Ovary (tissue), 9 donors: ENCODE data around the gene LGALSL. TPM values are rescaled to one million over a fixed set of nuclear protein-coding genes. Genes with fewer than 3 reads are reported as not detected.

Experiments
- DNase-seq, 5 donors: peaks; one replicate each; pipeline ENCODE4 v3.0.0-alpha.2; 2019 to 2020
- H3K27ac ChIP-seq, 2 donors: fragments of 200-600 bp; one replicate each; pipeline versions ENCODE4 v1.5.1 to v1.8.0; 2019 to 2022
- H3K27me3 ChIP-seq: fragments of 200-600 bp; one replicate; pipeline ENCODE4 v1.8.0; 2022
- H3K36me3 ChIP-seq: fragments of 200-600 bp; sonication (generic); one replicate; pipeline ENCODE4 v1.5.1; 2019
- H3K4me1 ChIP-seq: one replicate; pipeline ENCODE4 v1.8.1; 2013; ENCODE audit warnings: mild to moderate bottlenecking, moderate library complexity; ENCODE audit not compliant: insufficient read depth
- H3K4me3 ChIP-seq: fragments of 200-600 bp; sonication (generic); one replicate; pipeline ENCODE4 v1.5.1; 2017
- H3K9me3 ChIP-seq, 2 donors: fragments of 200-600 bp in 1 of 2; sonication (generic) in 1 of 2; one replicate each; pipeline versions ENCODE4 v1.5.1 to v1.8.1; 2013 to 2019; ENCODE audit warnings: mild to moderate bottlenecking in 1 of 2, moderate library complexity in 1 of 2
- CTCF ChIP-seq, 3 donors: fragments of 450-650 bp in 2 of 3; fragments of 200-600 bp in 1 of 3; IDR thresholded peaks; one replicate each; pipeline versions ENCODE4 v1.5.1 to v1.8.0; 2016 to 2022; ENCODE audit warnings: antibody characterized with exemption in 3 of 3, mild to moderate bottlenecking in 1 of 3
- EP300 ChIP-seq: sonication (generic); formaldehyde crosslinking; IDR thresholded peaks from one replicate; pipeline ENCODE4 v1.6.1; 2017; ENCODE audit warnings: antibody characterized with exemption
- POLR2A ChIP-seq: fragments of 450-650 bp; IDR thresholded peaks from one replicate; pipeline ENCODE4 v1.6.1; 2017; ENCODE audit warnings: antibody characterized with exemption, mild to moderate bottlenecking, moderate library complexity
- WGBS, 3 donors: extraction: QIAGEN DNeasy Blood & Tissue Kit in 1 of 3; methylation state at CpG; one replicate each; pipeline versions ENCODE4 v1.1.5 to v1.1.7; 2013 to 2017; 5-methylcytosine and 5-hydroxymethylcytosine counted together
- intact Hi-C, 4 donors: fragments of 100-400 bp; cut with DNase I; formaldehyde crosslinking; loops; one replicate each; pipeline versions ENCODE4 v1.11.0 to v1.15.1; 2022 to 2023
- polyA plus RNA-seq, 2 donors: library from polyadenylated mRNA; stranded (reverse); fragments of 200-250 nt in 1 of 2; fragments of 350-450 nt in 1 of 2; fragmentation: Illumina TruSeq in 1 of 2; extraction: RNeasy Lipid Tissue Mini Kit (QIAGEN cat#74804) in 1 of 2; gene quantifications; one replicate each; pipeline ENCODE4 v1.2.3, GENCODE V29; 2013 to 2014
- total RNA-seq, 7 donors: library from RNA; depleted of rRNA in 2 of 7; stranded (reverse); fragments of >200 nt in 2 of 7; fragmentation: NEBNext Ultra II Directional in 3 of 7; extraction: Animal tissue kit (Norgen Biotek cat#: 25700) in 3 of 7; gene quantifications; one replicate each; pipeline versions ENCODE4 v1.1.0 to v1.2.4, GENCODE V29; 2016 to 2023
- donor health status: DM: no; HTN: no; CAD: no; lungs with moderate emphysema.
- donor health status: DM: no; HTN: no; CAD: no.
- donor health status: Bipolar disorder and iron deficiency.
- donor health status: DM: yes; HTN: yes; CAD: no.
- donor health status: DM: no; HTN: no; CAD: no.
- donor health status: DM: yes; HTN: yes; CAD: no.

LGALSL gene
- total and polyA plus RNA-seq, 9 donors: 6.8 to 22.0 (median 15.5) TPM

- Histone ChIP-seq H3K27ac (no peak overlapping the region), H3K27me3 (no peaks in the 10 kb centered on the region), H3K4me3 (no peak overlapping the region), H3K4me1 (no peaks in the 10 kb centered on the region), H3K36me3 (no peaks in the 10 kb centered on the region), H3K9me3 (no peaks in the 10 kb centered on the region)
- DNase-seq: no peak
- TF ChIP-seq CTCF (IDR thresholded peaks at IDR 0.05) (no peak), EP300 (no peak)
- intact Hi-C loops: no loop called here
- WGBS, 3 donors: 94 to 95% (median 95%) methylated on average over 4 of the region's 4 CpGs
Measured at GRCh38 chr2:64434039-64434657, 19.8 kb upstream of the LGALSL start.

GRCh38 chr2:64437883-64438282 lies 16.1 kb upstream of the LGALSL start:
- intact Hi-C loops: no loop called here
- WGBS, 3 donors: 93 to 96% (median 95%) methylated on average over 3 of the region's 3 CpGs
- Histone ChIP-seq H3K27ac (no peak overlapping the region), H3K4me3 (no peak overlapping the region), H3K27me3 (no peaks in the 10 kb centered on the region), H3K4me1 (no peaks in the 10 kb centered on the region), H3K9me3 (no peaks in the 10 kb centered on the region), H3K36me3 (no peaks in the 10 kb centered on the region)
- TF ChIP-seq CTCF (IDR thresholded peaks at IDR 0.05) (no peak), EP300 (no peak), POLR2A (no peak)
- DNase-seq: no peak

- no peak for TF ChIP-seq EP300
- no peak for TF ChIP-seq CTCF (IDR thresholded peaks at IDR 0.05)
- TF ChIP-seq POLR2A: no peak
Measured at GRCh38 chr2:64439194-64439593, 14.8 kb upstream of the LGALSL start.

GRCh38 chr2:64440843-64441242 lies 13.1 kb upstream of the LGALSL start:
- Histone ChIP-seq H3K36me3 (no peaks in the 10 kb centered on the region), H3K27me3 (no peaks in the 10 kb centered on the region), H3K9me3 (no peaks in the 10 kb centered on the region), H3K27ac (no peak overlapping the region), H3K4me3 (no peak overlapping the region), H3K4me1 (no peaks in the 10 kb centered on the region)
- TF ChIP-seq EP300 (no peak), CTCF (IDR thresholded peaks at IDR 0.05) (no peak), POLR2A (no peak)
- no peak for DNase-seq
- intact Hi-C loops: no loop called here
- WGBS, 3 donors: 83 to 91% (median 90%) methylated on average over 2 of the region's 2 CpGs

More at GRCh38 chr2:64439194-64439593, 14.8 kb upstream of the LGALSL start:
- Histone ChIP-seq H3K36me3 (no peaks in the 10 kb centered on the region), H3K9me3 (no peaks in the 10 kb centered on the region), H3K27me3 (no peaks in the 10 kb centered on the region), H3K4me3 (no peak overlapping the region), H3K27ac (no peak overlapping the region), H3K4me1 (no peaks in the 10 kb centered on the region)
- intact Hi-C loops: no loop called here
- DNase-seq: no peak
